Aorta (tissue), 5 donors: ENCODE results near the gene CMTM3. TPM values are rescaled to one million over a fixed set of nuclear protein-coding genes. Genes with fewer than 3 reads are reported as not detected.
"Not testable (repeated sequence)": the region's sequence is repeated elsewhere in the genome, so short reads cannot be mapped to it uniquely, and the experiment has no call there.

ENCODE experiments used
- ATAC-seq: fragments of 200-7000 bp; cut with Tn5 transposase; one replicate; pipeline ENCODE4 v1.9.1; 2022; ENCODE audit warnings: moderate library complexity; ENCODE audit not compliant: low FRiP score
- DNase-seq, 2 donors: peaks; one replicate each; pipeline ENCODE4 v3.0.0-alpha.2; 2020
- H3K27ac ChIP-seq, 2 donors: one replicate each; pipeline ENCODE4 v1.5.1; 2013; ENCODE audit warnings: low read length in 2 of 2, mild to moderate bottlenecking in 2 of 2, moderate library complexity in 2 of 2, control low read depth in 1 of 2, inconsistent platforms in 1 of 2, low read depth in 1 of 2
- H3K27me3 ChIP-seq, 2 donors: one replicate each; pipeline ENCODE4 v1.6.1; 2013; ENCODE audit warnings: control low read depth in 1 of 2, low read length in 1 of 2, mild to moderate bottlenecking in 1 of 2, moderate library complexity in 1 of 2; ENCODE audit not compliant: insufficient read depth in 2 of 2, control insufficient read depth in 1 of 2
- H3K36me3 ChIP-seq, 2 donors: one replicate each; pipeline ENCODE4 v1.6.1; 2013; ENCODE audit warnings: control low read depth in 1 of 2, low read length in 1 of 2, mild to moderate bottlenecking in 1 of 2; ENCODE audit not compliant: insufficient read depth in 2 of 2, control insufficient read depth in 1 of 2
- H3K4me1 ChIP-seq, 2 donors: one replicate each; pipeline ENCODE4 v1.6.1; 2013; ENCODE audit warnings: low read length in 2 of 2, control low read depth in 1 of 2, mild to moderate bottlenecking in 1 of 2, moderate library complexity in 1 of 2; ENCODE audit not compliant: insufficient read depth in 2 of 2, control insufficient read depth in 1 of 2
- H3K4me3 ChIP-seq, 2 donors: one replicate each; pipeline ENCODE4 v1.5.1; 2013; ENCODE audit warnings: low read length in 2 of 2, control low read depth in 1 of 2, mild to moderate bottlenecking in 1 of 2
- H3K9me3 ChIP-seq: one replicate; pipeline ENCODE4 v1.6.1; 2013; ENCODE audit warnings: mild to moderate bottlenecking, low read length; ENCODE audit not compliant: control insufficient read depth
- WGBS, 2 donors: extraction: QIAGEN DNeasy Blood & Tissue Kit; methylation state at CpG; one replicate each; pipeline ENCODE4 v1.1.7; 2013; 5-methylcytosine and 5-hydroxymethylcytosine counted together
- intact Hi-C, 2 donors: fragments of 100-400 bp; cut with DNase I; formaldehyde crosslinking; loops; one replicate each; pipeline versions ENCODE4 v1.14.2 to v1.15.0; 2022
- polyA plus RNA-seq, 2 donors: library from polyadenylated mRNA; stranded (reverse); fragments of 200-250 nt; gene quantifications; one replicate each; pipeline ENCODE4 v1.2.3, GENCODE V29; 2013
- total RNA-seq, 2 donors: library from RNA; stranded (reverse); fragmentation: NEBNext Ultra II Directional; extraction: Animal tissue kit (Norgen Biotek cat#: 25700); gene quantifications; one replicate each; pipeline ENCODE4 v1.2.1, GENCODE V29; 2021
- donor health status: healthy with polysubstance abuse.
- donor health status: Bipolar disorder and iron deficiency.
- donor health status: DM: no; HTN: no; CAD: no.
- donor health status: DM: no; HTN: no; CAD: no.
- donor health status: DM: yes; HTN: yes; CAD: no.

The CMTM3 gene
- total and polyA plus RNA-seq, 4 donors: 24.9 to 49.1 (median 29.7) TPM

GRCh38 chr16:66567270-66567669 lies 37.2 kb upstream of the CMTM3 start:
- H3K4me1 ChIP-seq, H3K4me3 ChIP-seq, DNase-seq, intact Hi-C loops, H3K36me3 ChIP-seq, H3K9me3 ChIP-seq, ATAC-seq, H3K27ac ChIP-seq, H3K27me3 ChIP-seq: not testable (repeated sequence)
- WGBS, 2 donors: 89 to 97% methylated on average over 3 of the region's 3 CpGs

- no peak for ATAC-seq
- no peak for DNase-seq
- 89 to 91% methylated on average over 2 of the region's 2 CpGs for WGBS, 2 donors
- Histone ChIP-seq H3K4me1 (no peaks in the 10 kb centered on the region), H3K4me3 (no peak overlapping the region), H3K36me3 (peaks cover 0 to 5% of the 10 kb centered on the region in 2 donors), H3K27me3 (no peaks in the 10 kb centered on the region), H3K27ac (no peak overlapping the region), H3K9me3 (no peaks in the 10 kb centered on the region)
- intact Hi-C loops: no loop called here
Observed at GRCh38 chr16:66568355-66568754, 36.1 kb upstream of the CMTM3 start.

- DNase-seq (no peak), ATAC-seq (no peak)
- intact Hi-C loops: no loop called here
- H3K4me1 ChIP-seq: no peaks in the 10 kb centered on the region
- H3K27me3 ChIP-seq: no peaks in the 10 kb centered on the region
- no peaks in the 10 kb centered on the region for H3K9me3 ChIP-seq
- no peak overlapping the region for H3K4me3 ChIP-seq
- no peak overlapping the region for H3K27ac ChIP-seq
- peaks cover 0 to 5% of the 10 kb centered on the region in 2 donors for H3K36me3 ChIP-seq
- WGBS, 2 donors: 88 to 95% methylated on average over 1 of the region's 1 CpG
Observed at GRCh38 chr16:66569131-66569530, 35.4 kb upstream of the CMTM3 start.

GRCh38 chr16:66569827-66570405 lies 34.6 kb upstream of the CMTM3 start:
- intact Hi-C loops: no loop called here
- Histone ChIP-seq H3K9me3 (no peaks in the 10 kb centered on the region), H3K36me3 (peaks cover 0 to 5% of the 10 kb centered on the region in 2 donors), H3K4me1 (no peaks in the 10 kb centered on the region), H3K4me3 (no peak overlapping the region), H3K27ac (no peak overlapping the region), H3K27me3 (no peaks in the 10 kb centered on the region)
- DNase-seq: no peak
- ATAC-seq: no peak
- 11% methylated on average over 3 of the region's 3 CpGs for WGBS, 2 donors

GRCh38 chr16:66572356-66572755 lies 32.1 kb upstream of the CMTM3 start:
- WGBS, 2 donors: 56 to 64% methylated on average over 2 of the region's 2 CpGs
- no peaks in the 10 kb centered on the region for H3K27me3 ChIP-seq
- H3K4me1 ChIP-seq: no peaks in the 10 kb centered on the region
- no peaks in the 10 kb centered on the region for H3K9me3 ChIP-seq
- DNase-seq (no peak), ATAC-seq (no peak)
- H3K27ac ChIP-seq: no peak overlapping the region
- intact Hi-C loops: no loop called here
- no peaks in the 10 kb centered on the region for H3K36me3 ChIP-seq
- no peak overlapping the region for H3K4me3 ChIP-seq

GRCh38 chr16:66574081-66574480 lies 30.4 kb upstream of the CMTM3 start:
- intact Hi-C loops: no loop called here
- Histone ChIP-seq H3K9me3 (no peaks in the 10 kb centered on the region), H3K4me3 (no peak overlapping the region), H3K36me3 (no peaks in the 10 kb centered on the region), H3K27me3 (no peaks in the 10 kb centered on the region), H3K4me1 (no peaks in the 10 kb centered on the region), H3K27ac (no peak overlapping the region)
- 77 to 79% methylated on average over 1 of the region's 1 CpG for WGBS, 2 donors
- DNase-seq: no peak
- ATAC-seq: no peak

GRCh38 chr16:66574531-66574930 lies 30.0 kb upstream of the CMTM3 start:
- WGBS, 2 donors: 93 to 96% methylated on average over 3 of the region's 3 CpGs
- DNase-seq (no peak), ATAC-seq (no peak)
- H3K27ac ChIP-seq: no peak overlapping the region
- no peaks in the 10 kb centered on the region for H3K4me1 ChIP-seq
- intact Hi-C loops: no loop called here
- no peaks in the 10 kb centered on the region for H3K36me3 ChIP-seq
- no peak overlapping the region for H3K4me3 ChIP-seq
- H3K27me3 ChIP-seq: no peaks in the 10 kb centered on the region
- H3K9me3 ChIP-seq: no peaks in the 10 kb centered on the region

GRCh38 chr16:66575060-66575459 lies 29.4 kb upstream of the CMTM3 start:
- intact Hi-C loops: no loop called here
- ATAC-seq (no peak), DNase-seq (no peak)
- no peaks in the 10 kb centered on the region for H3K36me3 ChIP-seq
- H3K4me3 ChIP-seq: no peak overlapping the region
- H3K27ac ChIP-seq: no peak overlapping the region
- WGBS, 2 donors: 96 to 100% methylated on average over 3 of the region's 3 CpGs
- H3K27me3 ChIP-seq: no peaks in the 10 kb centered on the region
- no peaks in the 10 kb centered on the region for H3K4me1 ChIP-seq
- no peaks in the 10 kb centered on the region for H3K9me3 ChIP-seq

- no peak overlapping the region for H3K27ac ChIP-seq
- H3K9me3 ChIP-seq: no peaks in the 10 kb centered on the region
- 96 to 99% methylated on average over 5 of the region's 5 CpGs for WGBS, 2 donors
- ATAC-seq (no peak), DNase-seq (no peak)
- peaks cover 0 to 4% of the 10 kb centered on the region in 2 donors for H3K4me1 ChIP-seq
- H3K36me3 ChIP-seq: no peaks in the 10 kb centered on the region
- intact Hi-C loops: no loop called here
- no peak overlapping the region for H3K4me3 ChIP-seq
- H3K27me3 ChIP-seq: no peaks in the 10 kb centered on the region
Observed at GRCh38 chr16:66576296-66576695, 28.2 kb upstream of the CMTM3 start.
